ENCODE results near the gene ACKR2.

DNA sequence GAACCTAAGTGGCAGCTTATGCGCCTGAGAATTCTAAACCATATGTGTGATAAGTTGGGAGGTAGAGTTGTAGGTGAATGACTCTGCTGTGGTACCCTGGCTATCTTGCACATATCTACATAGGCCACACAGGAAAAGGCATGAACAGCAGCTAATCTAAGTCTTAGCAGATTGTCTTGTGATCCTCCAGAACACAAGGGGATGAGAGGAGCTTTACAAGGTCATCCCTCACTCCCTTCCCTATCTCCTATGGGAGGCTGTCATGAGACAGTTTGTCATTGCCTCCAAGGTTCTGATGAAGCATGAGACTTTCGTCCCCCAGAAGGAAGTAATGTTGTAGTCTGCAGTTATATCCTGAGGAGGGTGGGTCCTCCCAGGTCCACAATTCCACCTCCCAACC is 93.0 kb downstream of the ACKR2 start:
- TF ChIP-seq, protein P1, sequence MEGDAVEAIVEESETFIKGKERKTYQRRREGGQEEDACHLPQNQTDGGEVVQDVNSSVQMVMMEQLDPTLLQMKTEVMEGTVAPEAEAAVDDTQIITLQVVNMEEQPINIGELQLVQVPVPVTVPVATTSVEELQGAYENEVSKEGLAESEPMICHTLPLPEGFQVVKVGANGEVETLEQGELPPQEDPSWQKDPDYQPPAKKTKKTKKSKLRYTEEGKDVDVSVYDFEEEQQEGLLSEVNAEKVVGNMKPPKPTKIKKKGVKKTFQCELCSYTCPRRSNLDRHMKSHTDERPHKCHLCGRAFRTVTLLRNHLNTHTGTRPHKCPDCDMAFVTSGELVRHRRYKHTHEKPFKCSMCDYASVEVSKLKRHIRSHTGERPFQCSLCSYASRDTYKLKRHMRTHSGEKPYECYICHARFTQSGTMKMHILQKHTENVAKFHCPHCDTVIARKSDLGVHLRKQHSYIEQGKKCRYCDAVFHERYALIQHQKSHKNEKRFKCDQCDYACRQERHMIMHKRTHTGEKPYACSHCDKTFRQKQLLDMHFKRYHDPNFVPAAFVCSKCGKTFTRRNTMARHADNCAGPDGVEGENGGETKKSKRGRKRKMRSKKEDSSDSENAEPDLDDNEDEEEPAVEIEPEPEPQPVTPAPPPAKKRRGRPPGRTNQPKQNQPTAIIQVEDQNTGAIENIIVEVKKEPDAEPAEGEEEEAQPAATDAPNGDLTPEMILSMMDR (IDR thresholded peaks at IDR 0.05): no peak
- TF ChIP-seq POLR2A (IDR thresholded peaks at IDR 0.05): no peak

Measured in thyroid gland (tissue), 4 donors.